ENCODE data around the gene UBE2M.

Gene UBE2M

DNA sequence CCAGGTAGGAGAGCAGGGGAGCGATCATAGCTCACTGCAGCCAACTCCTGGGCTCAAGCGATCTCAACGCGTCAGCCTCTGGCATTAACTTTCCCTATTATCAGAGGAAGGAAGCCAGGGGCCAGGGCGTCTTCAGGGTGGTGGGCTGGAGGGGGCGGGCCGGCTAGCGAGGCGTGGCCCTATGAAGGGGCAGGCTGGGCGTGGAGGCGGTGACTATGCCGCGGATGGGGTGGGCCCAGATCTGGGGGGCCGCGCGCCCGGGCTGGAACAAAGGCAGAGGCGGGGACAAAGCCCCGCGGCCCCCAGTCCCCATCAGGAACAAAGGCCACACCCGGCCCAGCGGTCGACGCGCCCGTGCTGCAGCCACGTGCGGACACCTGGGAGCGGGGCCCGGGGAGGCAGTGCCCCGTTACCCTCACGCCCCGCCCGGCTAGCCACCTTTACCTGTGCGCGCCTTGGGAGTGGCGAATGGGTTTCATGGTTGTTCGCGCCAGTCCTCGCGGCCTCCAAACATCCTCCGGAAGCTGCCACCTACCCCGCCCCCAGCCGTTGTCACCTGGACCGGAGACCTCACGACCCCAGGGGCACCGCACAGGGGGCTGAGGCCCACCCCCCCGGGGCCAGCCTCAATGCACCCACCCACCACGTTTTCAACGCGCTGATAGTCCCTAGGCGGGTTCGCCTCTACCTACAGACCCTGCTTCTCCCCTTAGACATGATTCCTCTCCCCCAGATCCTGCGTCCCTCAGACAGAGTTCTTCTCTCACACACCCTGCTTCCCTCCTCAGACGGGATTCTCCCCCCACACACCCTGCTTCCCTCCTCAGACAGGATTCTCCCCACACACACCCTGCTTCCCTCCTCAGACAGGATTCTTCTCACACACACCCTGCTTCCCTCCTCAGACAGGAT is 19.9 kb downstream of the UBE2M start:
- H3F3A ChIP-seq (ENCODE audit: low read depth), result peaks cover under 1% of the 10 kb centered on the region
- H4K20me1 ChIP-seq (ENCODE audit: insufficient read depth, low read length, poor library complexity, severe bottlenecking), result no peaks in the 10 kb centered on the region
- H3K36me3 ChIP-seq (ENCODE audit: insufficient read depth, low read length), result no peaks in the 10 kb centered on the region
- H3K4me2 ChIP-seq (ENCODE audit: low read depth, low read length, poor library complexity, severe bottlenecking), result peak overlapping the region; percentile 79
- no peaks in the 10 kb centered on the region for H3K9me3 ChIP-seq (ENCODE audit: insufficient read depth, low read depth, low read length)
- H3K4me1 ChIP-seq (ENCODE audit: insufficient read depth, low read length, poor library complexity, severe bottlenecking), result peaks cover 19% of the 10 kb centered on the region
- H3K27me3 ChIP-seq (ENCODE audit: insufficient read depth, low read length, poor library complexity, severe bottlenecking), result no peaks in the 10 kb centered on the region
- H2AFZ ChIP-seq (ENCODE audit: low read length), result peak overlapping the region; percentile 90
- no peaks in the 10 kb centered on the region for H3K79me2 ChIP-seq (ENCODE audit: insufficient read depth, low read length)
- TF ChIP-seq, protein P1, sequence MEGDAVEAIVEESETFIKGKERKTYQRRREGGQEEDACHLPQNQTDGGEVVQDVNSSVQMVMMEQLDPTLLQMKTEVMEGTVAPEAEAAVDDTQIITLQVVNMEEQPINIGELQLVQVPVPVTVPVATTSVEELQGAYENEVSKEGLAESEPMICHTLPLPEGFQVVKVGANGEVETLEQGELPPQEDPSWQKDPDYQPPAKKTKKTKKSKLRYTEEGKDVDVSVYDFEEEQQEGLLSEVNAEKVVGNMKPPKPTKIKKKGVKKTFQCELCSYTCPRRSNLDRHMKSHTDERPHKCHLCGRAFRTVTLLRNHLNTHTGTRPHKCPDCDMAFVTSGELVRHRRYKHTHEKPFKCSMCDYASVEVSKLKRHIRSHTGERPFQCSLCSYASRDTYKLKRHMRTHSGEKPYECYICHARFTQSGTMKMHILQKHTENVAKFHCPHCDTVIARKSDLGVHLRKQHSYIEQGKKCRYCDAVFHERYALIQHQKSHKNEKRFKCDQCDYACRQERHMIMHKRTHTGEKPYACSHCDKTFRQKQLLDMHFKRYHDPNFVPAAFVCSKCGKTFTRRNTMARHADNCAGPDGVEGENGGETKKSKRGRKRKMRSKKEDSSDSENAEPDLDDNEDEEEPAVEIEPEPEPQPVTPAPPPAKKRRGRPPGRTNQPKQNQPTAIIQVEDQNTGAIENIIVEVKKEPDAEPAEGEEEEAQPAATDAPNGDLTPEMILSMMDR (conservative IDR thresholded peaks at IDR 0.05; ENCODE audit: low read length), result no peak
- TF ChIP-seq EZH2phosphoT487 (IDR thresholded peaks at IDR 0.05; ENCODE audit: borderline replicate concordance), result no peak
- no peaks in the 10 kb centered on the region for H3K9me2 ChIP-seq (replicated peaks; ENCODE audit: low read depth, low read length)
- peak overlapping the region; percentile 73 for H3K4me3 ChIP-seq (ENCODE audit: low read length, poor library complexity, severe bottlenecking)
- peak overlapping the region; percentile 78 for H3K9ac ChIP-seq (ENCODE audit: low read depth, low read length, poor library complexity, severe bottlenecking)

DNA sequence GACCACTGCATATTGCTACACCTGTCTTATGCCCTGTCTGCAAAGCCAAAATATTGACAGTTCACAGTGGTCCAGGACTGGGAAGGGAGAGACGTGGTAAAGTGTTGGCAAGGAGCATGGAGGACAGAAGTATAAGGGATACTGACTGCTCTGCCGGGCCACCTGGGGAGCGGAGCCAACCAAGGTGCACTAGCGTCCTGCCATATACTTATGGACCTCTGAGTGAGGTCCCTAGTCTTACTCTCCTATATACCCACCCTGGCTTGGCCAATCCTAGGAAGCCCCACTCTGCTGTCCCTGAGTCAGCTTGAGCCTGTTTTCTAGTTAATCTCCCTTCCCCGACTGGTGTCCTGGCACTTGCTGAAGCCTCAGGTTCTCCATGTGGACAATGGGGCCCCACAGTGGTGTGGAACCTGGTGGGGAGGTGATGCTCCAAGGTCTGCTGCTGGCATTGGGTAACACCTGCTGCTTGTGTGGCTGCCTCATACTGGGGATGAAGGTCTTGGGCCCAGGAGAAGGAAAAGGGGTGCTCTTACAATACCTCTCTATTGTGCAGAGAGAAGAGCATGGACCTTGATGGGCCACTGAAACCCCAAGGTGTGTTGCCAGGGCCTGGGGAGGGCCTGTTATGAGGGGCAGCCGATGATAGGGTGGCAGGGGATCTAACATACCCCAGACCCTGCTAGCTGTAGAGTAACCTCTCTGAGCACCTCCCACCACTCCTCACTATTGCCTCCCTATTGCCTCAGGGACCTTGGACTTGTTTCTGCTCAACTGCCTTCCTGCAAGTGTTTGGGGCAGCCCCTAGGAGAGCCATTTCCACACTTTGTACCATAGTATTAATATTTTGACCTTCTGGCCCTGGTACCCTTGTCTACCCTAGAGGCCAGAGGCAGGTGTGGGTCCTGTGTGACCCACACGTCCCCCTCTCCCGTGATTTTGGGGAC is 21.3 kb downstream of the UBE2M start:
- TF ChIP-seq, protein P1 (conservative IDR thresholded peaks at IDR 0.05; ENCODE audit: low read length), result no peak
- TF ChIP-seq EZH2phosphoT487 (IDR thresholded peaks at IDR 0.05; ENCODE audit: borderline replicate concordance), result no peak
- Histone ChIP-seq H3K4me1 (ENCODE audit: insufficient read depth, low read length, poor library complexity, severe bottlenecking) (peaks cover 22% of the 10 kb centered on the region), H2AFZ (ENCODE audit: low read length) (no peak overlapping the region), H4K20me1 (ENCODE audit: insufficient read depth, low read length, poor library complexity, severe bottlenecking) (no peaks in the 10 kb centered on the region), H3K4me3 (ENCODE audit: low read length, poor library complexity, severe bottlenecking) (peak overlapping the region; percentile 73), H3F3A (ENCODE audit: low read depth) (no peaks in the 10 kb centered on the region; the same call in 1 of the 2 replicates), H3K9me3 (ENCODE audit: insufficient read depth, low read depth, low read length) (no peaks in the 10 kb centered on the region), H3K36me3 (ENCODE audit: insufficient read depth, low read length) (no peaks in the 10 kb centered on the region), H3K27me3 (ENCODE audit: insufficient read depth, low read length, poor library complexity, severe bottlenecking) (no peaks in the 10 kb centered on the region), H3K4me2 (ENCODE audit: low read depth, low read length, poor library complexity, severe bottlenecking) (peak overlapping the region; percentile 79), H3K79me2 (ENCODE audit: insufficient read depth, low read length) (no peaks in the 10 kb centered on the region), H3K9me2 (replicated peaks; ENCODE audit: low read depth, low read length) (no peaks in the 10 kb centered on the region), H3K9ac (ENCODE audit: low read depth, low read length, poor library complexity, severe bottlenecking) (peak overlapping the region; percentile 78)

DNA sequence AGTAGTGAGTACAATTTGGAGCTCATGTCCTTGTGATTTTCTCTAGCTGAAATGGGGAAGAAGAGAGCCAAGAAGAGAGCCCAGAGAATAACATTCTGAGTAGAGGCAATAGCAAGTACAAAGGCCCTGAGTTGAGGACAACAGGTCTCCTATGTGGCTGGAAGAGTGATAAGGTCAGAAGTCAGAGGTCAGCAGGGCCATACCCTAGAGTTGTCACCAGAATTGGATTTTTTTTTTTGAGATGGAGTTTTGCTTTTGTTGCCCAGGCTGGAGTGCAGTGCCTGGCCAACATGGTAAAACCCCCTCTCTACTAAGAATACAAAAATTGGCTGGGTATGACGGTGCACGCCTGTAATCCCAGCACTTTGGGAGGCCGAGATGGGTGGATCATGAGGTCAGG is 22.6 kb downstream of the UBE2M start:
- Histone ChIP-seq H3F3A (ENCODE audit: low read depth) (no peaks in the 10 kb centered on the region; the same call in 1 of the 2 replicates), H2AFZ (ENCODE audit: low read length) (no peak overlapping the region)
- TF ChIP-seq, protein P1 (conservative IDR thresholded peaks at IDR 0.05; ENCODE audit: low read length), result no peak
- TF ChIP-seq EZH2phosphoT487 (IDR thresholded peaks at IDR 0.05; ENCODE audit: borderline replicate concordance), result no peak

More for the DNA sequence above, 22.6 kb downstream of the UBE2M start:
- no peak overlapping the region for H3K4me2 ChIP-seq (ENCODE audit: low read depth, low read length, poor library complexity, severe bottlenecking)
- H3K4me1 ChIP-seq (ENCODE audit: insufficient read depth, low read length, poor library complexity, severe bottlenecking), result peaks cover 29% of the 10 kb centered on the region
- H3K9me2 ChIP-seq (replicated peaks; ENCODE audit: low read depth, low read length), result no peaks in the 10 kb centered on the region
- no peaks in the 10 kb centered on the region for H4K20me1 ChIP-seq (ENCODE audit: insufficient read depth, low read length, poor library complexity, severe bottlenecking)
- no peak overlapping the region for H3K4me3 ChIP-seq (ENCODE audit: low read length, poor library complexity, severe bottlenecking)
- H3K27me3 ChIP-seq (ENCODE audit: insufficient read depth, low read length, poor library complexity, severe bottlenecking), result no peaks in the 10 kb centered on the region
- no peak overlapping the region for H3K9ac ChIP-seq (ENCODE audit: low read depth, low read length, poor library complexity, severe bottlenecking)
- no peaks in the 10 kb centered on the region for H3K79me2 ChIP-seq (ENCODE audit: insufficient read depth, low read length)
- no peaks in the 10 kb centered on the region for H3K9me3 ChIP-seq (ENCODE audit: insufficient read depth, low read depth, low read length)
- H3K36me3 ChIP-seq (ENCODE audit: insufficient read depth, low read length), result no peaks in the 10 kb centered on the region

Measured in Loucy (cell line).